ENCODE data around the gene NFYA. TPM values are rescaled to one million over a fixed set of nuclear protein-coding genes. Genes with fewer than 3 reads are reported as not detected.
A peak's percentile ranks its signal among the peaks of the same experiment; 100 is the strongest.

NFYA gene
- total and polyA plus RNA-seq, 2 of the 13 experiments (the other 11 are each of a cell fraction or from before 2014, with no cell fraction given), result 16.0 to 22.9 TPM

- TF ChIP-seq, protein P1, sequence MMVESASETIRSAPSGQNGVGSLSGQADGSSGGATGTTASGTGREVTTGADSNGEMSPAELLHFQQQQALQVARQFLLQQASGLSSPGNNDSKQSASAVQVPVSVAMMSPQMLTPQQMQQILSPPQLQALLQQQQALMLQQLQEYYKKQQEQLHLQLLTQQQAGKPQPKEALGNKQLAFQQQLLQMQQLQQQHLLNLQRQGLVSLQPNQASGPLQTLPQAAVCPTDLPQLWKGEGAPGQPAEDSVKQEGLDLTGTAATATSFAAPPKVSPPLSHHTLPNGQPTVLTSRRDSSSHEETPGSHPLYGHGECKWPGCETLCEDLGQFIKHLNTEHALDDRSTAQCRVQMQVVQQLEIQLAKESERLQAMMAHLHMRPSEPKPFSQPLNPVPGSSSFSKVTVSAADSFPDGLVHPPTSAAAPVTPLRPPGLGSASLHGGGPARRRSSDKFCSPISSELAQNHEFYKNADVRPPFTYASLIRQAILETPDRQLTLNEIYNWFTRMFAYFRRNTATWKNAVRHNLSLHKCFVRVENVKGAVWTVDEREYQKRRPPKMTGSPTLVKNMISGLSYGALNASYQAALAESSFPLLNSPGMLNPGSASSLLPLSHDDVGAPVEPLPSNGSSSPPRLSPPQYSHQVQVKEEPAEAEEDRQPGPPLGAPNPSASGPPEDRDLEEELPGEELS (CRISPR knock-in tag; IDR thresholded peaks at IDR 0.05), result no peak
- TF ChIP-seq POGZ (CRISPR knock-in tag; IDR thresholded peaks at IDR 0.05), result peak; percentile 19; the same call in 1 of the 2 replicates
- TF ChIP-seq ZNF530 (CRISPR knock-in tag; IDR thresholded peaks at IDR 0.05; ENCODE audit: low read depth), result no peak
- no peak for TF ChIP-seq FOXJ3 (CRISPR knock-in tag; IDR thresholded peaks at IDR 0.05; ENCODE audit: borderline replicate concordance)
- no peak for TF ChIP-seq GLMP (CRISPR knock-in tag; IDR thresholded peaks at IDR 0.05; ENCODE audit: borderline replicate concordance)
- TF ChIP-seq, protein P2, sequence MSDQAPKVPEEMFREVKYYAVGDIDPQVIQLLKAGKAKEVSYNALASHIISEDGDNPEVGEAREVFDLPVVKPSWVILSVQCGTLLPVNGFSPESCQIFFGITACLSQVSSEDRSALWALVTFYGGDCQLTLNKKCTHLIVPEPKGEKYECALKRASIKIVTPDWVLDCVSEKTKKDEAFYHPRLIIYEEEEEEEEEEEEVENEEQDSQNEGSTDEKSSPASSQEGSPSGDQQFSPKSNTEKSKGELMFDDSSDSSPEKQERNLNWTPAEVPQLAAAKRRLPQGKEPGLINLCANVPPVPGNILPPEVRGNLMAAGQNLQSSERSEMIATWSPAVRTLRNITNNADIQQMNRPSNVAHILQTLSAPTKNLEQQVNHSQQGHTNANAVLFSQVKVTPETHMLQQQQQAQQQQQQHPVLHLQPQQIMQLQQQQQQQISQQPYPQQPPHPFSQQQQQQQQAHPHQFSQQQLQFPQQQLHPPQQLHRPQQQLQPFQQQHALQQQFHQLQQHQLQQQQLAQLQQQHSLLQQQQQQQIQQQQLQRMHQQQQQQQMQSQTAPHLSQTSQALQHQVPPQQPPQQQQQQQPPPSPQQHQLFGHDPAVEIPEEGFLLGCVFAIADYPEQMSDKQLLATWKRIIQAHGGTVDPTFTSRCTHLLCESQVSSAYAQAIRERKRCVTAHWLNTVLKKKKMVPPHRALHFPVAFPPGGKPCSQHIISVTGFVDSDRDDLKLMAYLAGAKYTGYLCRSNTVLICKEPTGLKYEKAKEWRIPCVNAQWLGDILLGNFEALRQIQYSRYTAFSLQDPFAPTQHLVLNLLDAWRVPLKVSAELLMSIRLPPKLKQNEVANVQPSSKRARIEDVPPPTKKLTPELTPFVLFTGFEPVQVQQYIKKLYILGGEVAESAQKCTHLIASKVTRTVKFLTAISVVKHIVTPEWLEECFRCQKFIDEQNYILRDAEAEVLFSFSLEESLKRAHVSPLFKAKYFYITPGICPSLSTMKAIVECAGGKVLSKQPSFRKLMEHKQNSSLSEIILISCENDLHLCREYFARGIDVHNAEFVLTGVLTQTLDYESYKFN (CRISPR knock-in tag; conservative IDR thresholded peaks at IDR 0.05), result no peak; the same call in 1 of the 2 replicates
- 0 out of 2 replicates have a peak, but pooled peaks have one; percentile 34 for TF ChIP-seq ZNF256 (CRISPR knock-in tag; conservative IDR thresholded peaks at IDR 0.05)
- 0 out of 2 replicates have a peak, but pooled peaks have one; percentile 43 for TF ChIP-seq REPIN1 (CRISPR knock-in tag; IDR thresholded peaks at IDR 0.05; ENCODE audit: borderline replicate concordance, low read depth)
- peak; percentile 77; the same call in 1 of the 2 replicates for TF ChIP-seq GZF1 (CRISPR knock-in tag; IDR thresholded peaks at IDR 0.05)
- TF ChIP-seq, protein P3, sequence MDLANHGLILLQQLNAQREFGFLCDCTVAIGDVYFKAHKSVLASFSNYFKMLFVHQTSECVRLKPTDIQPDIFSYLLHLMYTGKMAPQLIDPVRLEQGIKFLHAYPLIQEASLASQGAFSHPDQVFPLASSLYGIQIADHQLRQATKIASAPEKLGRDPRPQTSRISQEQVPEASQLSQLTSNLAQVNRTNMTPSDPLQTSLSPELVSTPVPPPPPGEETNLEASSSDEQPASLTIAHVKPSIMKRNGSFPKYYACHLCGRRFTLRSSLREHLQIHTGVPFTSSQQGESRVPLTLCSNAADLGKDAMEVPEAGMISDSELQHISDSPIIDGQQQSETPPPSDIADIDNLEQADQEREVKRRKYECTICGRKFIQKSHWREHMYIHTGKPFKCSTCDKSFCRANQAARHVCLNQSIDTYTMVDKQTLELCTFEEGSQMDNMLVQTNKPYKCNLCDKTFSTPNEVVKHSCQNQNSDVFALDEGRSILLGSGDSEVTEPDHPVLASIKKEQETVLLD (CRISPR knock-in tag; IDR thresholded peaks at IDR 0.05; ENCODE audit: low read depth), result peak; percentile 95
- no peak for TF ChIP-seq ZNF280D (CRISPR knock-in tag; IDR thresholded peaks at IDR 0.05)
- TF ChIP-seq TCF7L2 (IDR thresholded peaks at IDR 0.05; ENCODE audit: low read depth, low read length), result no peak
- no peak for TF ChIP-seq ZFP36 (IDR thresholded peaks at IDR 0.05; ENCODE audit: borderline replicate concordance, low read depth, low read length, partially characterized antibody)
- 0 out of 2 replicates have a peak, but pooled peaks have one; percentile 52 for TF ChIP-seq ZNF124 (CRISPR knock-in tag; IDR thresholded peaks at IDR 0.05)
- TF ChIP-seq ZNF282 (IDR thresholded peaks at IDR 0.05; ENCODE audit: partially characterized antibody), result no peak
- no peak for TF ChIP-seq HIVEP1 (CRISPR knock-in tag; IDR thresholded peaks at IDR 0.05)
- TF ChIP-seq PRPF4 (IDR thresholded peaks at IDR 0.05; ENCODE audit: low read depth, low read length, poor library complexity, severe bottlenecking), result no peak
These were observed 611 bp downstream of the NFYA start (continued) for GRCh38 chr6:41073203-41073967.
